ENCODE data around the gene CTDSP2. TPM values are rescaled to one million over a fixed set of nuclear protein-coding genes. Genes with fewer than 3 reads are reported as not detected.

Gene CTDSP2
- total and polyA plus RNA-seq, 7 donors = 85.3 to 183 (median 122) TPM

DNA sequence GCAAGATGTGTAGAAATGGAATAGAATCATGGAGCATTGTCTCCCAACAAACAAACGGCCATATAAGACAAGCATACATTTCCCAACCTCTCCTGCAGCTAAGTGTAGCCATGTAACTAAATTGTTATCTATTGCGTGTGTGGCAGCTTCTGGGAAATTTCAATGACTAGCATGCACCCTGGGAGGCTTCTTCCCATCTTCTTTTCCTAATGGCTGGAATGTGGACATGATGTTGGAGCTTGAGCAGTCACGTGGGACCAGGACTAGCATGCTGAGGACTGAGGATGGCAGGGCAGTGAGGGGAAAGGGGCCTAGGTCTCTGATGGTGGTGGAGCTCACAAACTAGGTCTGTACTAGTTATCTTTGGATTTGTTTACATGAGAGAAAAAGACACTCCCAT lies 21.7 kb upstream of the CTDSP2 start:
- no peak overlapping the region for H3K4me3 ChIP-seq
- H3K36me3 ChIP-seq = no peaks in the 10 kb centered on the region
- H3K27ac ChIP-seq = peak overlapping the region; percentile 84 to 99 (median 92)
- peak in 2 of 4 donors; percentile 9 to 63 for TF ChIP-seq EP300 (IDR thresholded peaks at IDR 0.05)
- peak; percentile 54 to 79 (median 60) for TF ChIP-seq POLR2AphosphoS5 (IDR thresholded peaks at IDR 0.05)
- TF ChIP-seq POLR2A (IDR thresholded peaks at IDR 0.05) = no peak
- H3K9me3 ChIP-seq = no peaks in the 10 kb centered on the region
- H3K27me3 ChIP-seq = no peaks in the 10 kb centered on the region
- peaks cover 0 to 67% (median 52%) of the 10 kb centered on the region in 4 donors for H3K4me1 ChIP-seq
- intact Hi-C loops (cut with DNase I) = loop anchor here (1.0 kb wide), 1 partner anchor 25 kb away; no protein-coding TSS in a partner anchor
- DNase-seq = no peak
- 78 to 84% methylated on average over 3 of the region's 3 CpGs for WGBS, 2 donors

DNA sequence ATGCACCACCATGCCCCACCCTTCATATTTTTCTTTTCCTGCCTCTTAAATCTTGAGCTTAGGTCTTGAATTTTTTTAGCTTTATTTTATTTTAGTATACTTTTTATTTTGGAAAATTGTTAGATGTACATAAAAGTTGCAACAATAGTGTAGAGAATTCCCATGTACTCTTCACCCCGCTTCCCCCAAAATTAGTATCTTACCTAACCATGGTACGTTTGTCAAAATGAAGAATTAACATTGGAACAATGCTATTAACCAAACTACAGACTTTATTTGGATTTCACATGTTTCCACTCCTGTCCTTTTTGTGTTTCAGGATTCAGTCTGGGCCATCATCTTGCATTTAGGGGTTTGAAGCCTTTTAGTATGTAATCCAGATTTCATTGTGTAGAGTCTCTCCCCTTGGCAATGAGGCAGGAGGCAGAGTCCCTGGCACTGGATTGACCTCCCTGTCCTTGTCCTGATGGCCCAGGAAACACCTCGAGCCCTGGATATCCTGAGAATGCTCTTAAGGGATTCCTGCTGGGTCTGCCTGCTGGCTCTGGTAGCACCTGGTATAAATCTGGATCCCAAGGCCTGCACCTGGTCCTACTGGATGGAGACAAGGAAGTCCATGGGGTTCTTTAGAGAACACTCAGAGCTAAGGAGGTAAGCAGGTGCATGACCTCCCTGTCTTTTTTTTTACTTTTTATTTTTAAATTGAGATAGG lies 19.9 kb upstream of the CTDSP2 start:
- Histone ChIP-seq H3K4me3 (no peak overlapping the region), H3K27me3 (no peaks in the 10 kb centered on the region), H3K27ac (peak overlapping the region; percentile 90 to 99 (median 96)), H3K4me1 (peaks cover 0 to 67% (median 52%) of the 10 kb centered on the region in 4 donors), H3K36me3 (no peaks in the 10 kb centered on the region), H3K9me3 (no peaks in the 10 kb centered on the region)
- intact Hi-C loops (cut with DNase I) = no loop called here
- 90 to 96% methylated on average over 3 of the region's 3 CpGs for WGBS, 2 donors
- TF ChIP-seq EP300 (IDR thresholded peaks at IDR 0.05) = no peak
- TF ChIP-seq, protein P1, sequence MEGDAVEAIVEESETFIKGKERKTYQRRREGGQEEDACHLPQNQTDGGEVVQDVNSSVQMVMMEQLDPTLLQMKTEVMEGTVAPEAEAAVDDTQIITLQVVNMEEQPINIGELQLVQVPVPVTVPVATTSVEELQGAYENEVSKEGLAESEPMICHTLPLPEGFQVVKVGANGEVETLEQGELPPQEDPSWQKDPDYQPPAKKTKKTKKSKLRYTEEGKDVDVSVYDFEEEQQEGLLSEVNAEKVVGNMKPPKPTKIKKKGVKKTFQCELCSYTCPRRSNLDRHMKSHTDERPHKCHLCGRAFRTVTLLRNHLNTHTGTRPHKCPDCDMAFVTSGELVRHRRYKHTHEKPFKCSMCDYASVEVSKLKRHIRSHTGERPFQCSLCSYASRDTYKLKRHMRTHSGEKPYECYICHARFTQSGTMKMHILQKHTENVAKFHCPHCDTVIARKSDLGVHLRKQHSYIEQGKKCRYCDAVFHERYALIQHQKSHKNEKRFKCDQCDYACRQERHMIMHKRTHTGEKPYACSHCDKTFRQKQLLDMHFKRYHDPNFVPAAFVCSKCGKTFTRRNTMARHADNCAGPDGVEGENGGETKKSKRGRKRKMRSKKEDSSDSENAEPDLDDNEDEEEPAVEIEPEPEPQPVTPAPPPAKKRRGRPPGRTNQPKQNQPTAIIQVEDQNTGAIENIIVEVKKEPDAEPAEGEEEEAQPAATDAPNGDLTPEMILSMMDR (IDR thresholded peaks at IDR 0.05) = no peak
- TF ChIP-seq POLR2AphosphoS5 (IDR thresholded peaks at IDR 0.05) = no peak
- no peak for TF ChIP-seq POLR2A (IDR thresholded peaks at IDR 0.05)
- DNase-seq = no peak

DNA sequence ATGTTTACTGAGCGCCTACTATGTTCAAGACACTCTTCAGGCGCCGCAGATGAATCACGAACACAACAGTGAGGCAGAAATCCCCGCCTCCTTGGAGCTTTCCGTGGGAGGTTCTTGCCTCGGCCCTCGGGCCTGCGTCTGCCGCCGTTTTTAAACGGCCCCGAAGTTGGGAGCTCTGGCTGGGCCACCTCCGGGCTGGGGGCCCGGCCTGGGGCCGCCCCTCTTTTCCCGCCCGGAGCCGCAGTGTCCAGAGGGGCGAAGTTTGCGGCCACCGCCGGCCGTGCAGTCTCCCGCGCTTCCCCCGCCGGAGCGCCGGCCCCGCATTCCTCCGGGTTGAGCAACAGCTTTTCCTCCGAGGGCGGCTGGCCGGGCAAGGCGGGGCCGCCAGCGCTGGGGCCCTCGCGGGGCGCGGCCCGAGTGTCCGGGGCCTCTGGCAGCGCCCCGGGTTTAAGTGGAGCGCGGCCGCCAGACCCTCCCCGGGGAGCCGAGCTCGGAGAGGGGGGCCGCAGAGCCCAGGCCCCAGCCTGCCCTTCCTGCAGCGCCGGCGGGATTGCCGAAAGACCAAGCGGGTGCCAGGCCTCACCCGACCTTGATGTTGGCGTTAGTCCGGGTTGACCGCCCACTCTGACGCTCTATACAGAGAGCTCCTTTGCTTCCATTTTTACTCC lies 18.7 kb upstream of the CTDSP2 start:
- H3K36me3 ChIP-seq = no peaks in the 10 kb centered on the region
- intact Hi-C loops (cut with DNase I) = loop anchor here (2.0 kb wide), 1 partner anchor 14 kb away; no protein-coding TSS in a partner anchor
- peaks cover 0 to 61% (median 48%) of the 10 kb centered on the region in 4 donors for H3K4me1 ChIP-seq
- WGBS, 2 donors = 1 to 3% methylated on average over 63 of the region's 63 CpGs
- no peaks in the 10 kb centered on the region for H3K27me3 ChIP-seq
- TF ChIP-seq, protein P1 (IDR thresholded peaks at IDR 0.05) = no peak
- TF ChIP-seq EP300 (IDR thresholded peaks at IDR 0.05) = peak in 2 of 4 donors; percentile 2 to 12
- peak; percentile 51 to 65 for TF ChIP-seq POLR2A (IDR thresholded peaks at IDR 0.05)
- peak; percentile 43 to 92 (median 82) for TF ChIP-seq POLR2AphosphoS5 (IDR thresholded peaks at IDR 0.05)
- peak overlapping the region; percentile 38 to 63 (median 54) for H3K4me3 ChIP-seq
- no peaks in the 10 kb centered on the region for H3K9me3 ChIP-seq
- H3K27ac ChIP-seq = peak overlapping the region; percentile 90 to 99 (median 96)
- DNase-seq = peak; percentile 91

DNA sequence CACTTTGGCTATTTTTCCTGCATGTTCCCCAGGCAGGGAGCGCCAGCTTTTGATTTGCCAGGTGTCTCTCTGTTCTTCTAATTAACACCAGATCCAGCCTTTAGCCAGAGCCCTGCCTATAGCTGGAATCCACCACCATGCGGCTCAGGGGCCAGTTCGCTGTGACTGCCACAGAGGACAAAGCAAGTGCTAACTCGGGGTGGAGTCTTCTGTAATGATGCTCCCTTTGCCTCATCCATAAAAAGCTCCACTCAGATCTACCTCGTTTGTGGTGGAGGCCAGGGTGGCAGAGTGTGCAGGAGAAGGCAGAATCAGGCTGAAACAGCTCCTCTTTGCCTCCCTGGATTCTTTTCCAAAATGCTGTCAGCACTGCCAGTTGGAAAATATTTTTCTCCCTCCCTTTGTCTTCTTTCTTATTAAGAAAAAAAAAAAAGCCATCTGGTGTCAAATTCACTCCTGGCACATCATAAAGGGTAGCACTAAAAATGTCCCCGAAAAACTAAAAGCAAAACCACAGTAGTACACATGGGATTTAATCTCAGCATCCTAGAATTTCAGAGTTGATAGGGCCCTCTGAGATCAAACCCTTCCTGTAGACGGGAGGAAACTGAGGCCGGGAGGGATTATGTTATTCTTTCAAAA lies 18.0 kb upstream of the CTDSP2 start:
- H3K36me3 ChIP-seq = no peaks in the 10 kb centered on the region
- peaks cover 0 to 54% (median 41%) of the 10 kb centered on the region in 4 donors for H3K4me1 ChIP-seq
- H3K4me3 ChIP-seq = peak overlapping the region; percentile 38 to 63 (median 54)
- no peak for TF ChIP-seq POLR2A (IDR thresholded peaks at IDR 0.05)
- peak in 2 of 4 donors; percentile 23 to 39 for TF ChIP-seq POLR2AphosphoS5 (IDR thresholded peaks at IDR 0.05)
- TF ChIP-seq, protein P1 (IDR thresholded peaks at IDR 0.05) = peak in 1 of 4 experiments; percentile 17
- no peak for TF ChIP-seq EP300 (IDR thresholded peaks at IDR 0.05)
- no peaks in the 10 kb centered on the region for H3K9me3 ChIP-seq
- intact Hi-C loops (cut with DNase I) = loop anchor here (2.0 kb wide), 1 partner anchor 14 kb away; no protein-coding TSS in a partner anchor
- peak overlapping the region; percentile 90 to 99 (median 96) for H3K27ac ChIP-seq
- DNase-seq = peak; percentile 65
- no peaks in the 10 kb centered on the region for H3K27me3 ChIP-seq
- WGBS, 2 donors = 32 to 38% methylated on average over 8 of the region's 8 CpGs

All from sigmoid colon (tissue), 7 donors.